OCI-LY1 (cell line): ENCODE data around the gene SYNDIG1.

Experiments
- H2AFZ ChIP-seq: fragments of 200-600 bp; sonication (generic), shearing (Covaris generic); 2 replicates; pipeline ENCODE4 v1.6.0; 2014; ENCODE audit warnings: antibody characterized with exemption, mild to moderate bottlenecking, low read length
- H3F3A ChIP-seq: fragments of 200-600 bp; sonication (generic), shearing (Covaris generic); 2 replicates; pipeline ENCODE4 v1.6.0; 2014; ENCODE audit warnings: mild to moderate bottlenecking, antibody characterized with exemption, low read length, moderate library complexity; ENCODE audit not compliant: insufficient read depth
- H3K27ac ChIP-seq: fragments of 200-600 bp; sonication (generic); 2 replicates; pipeline ENCODE4 v1.5.1; 2014; ENCODE audit warnings: low read length, mixed run types, mild to moderate bottlenecking, low read depth; ENCODE audit not compliant: poor library complexity, severe bottlenecking
- H3K27me3 ChIP-seq: fragments of 200-600 bp; sonication (generic); 2 replicates; pipeline ENCODE4 v1.6.0; 2014; ENCODE audit warnings: antibody characterized with exemption, mild to moderate bottlenecking, low read length, moderate library complexity; ENCODE audit not compliant: insufficient read depth
- H3K36me3 ChIP-seq: fragments of 200-600 bp; sonication (generic); 2 replicates; pipeline ENCODE4 v1.6.1; 2014; ENCODE audit warnings: mild to moderate bottlenecking, antibody characterized with exemption, low read length, moderate library complexity, mixed read lengths; ENCODE audit not compliant: insufficient read depth
- H3K4me1 ChIP-seq: fragments of 200-600 bp; sonication (generic); 2 replicates; pipeline ENCODE4 v1.5.1; 2014; ENCODE audit warnings: mild to moderate bottlenecking, low read length, moderate library complexity; ENCODE audit not compliant: insufficient read depth, severe bottlenecking
- H3K4me2 ChIP-seq: fragments of 200-600 bp; sonication (generic), shearing (Covaris generic); 2 replicates; pipeline ENCODE4 v1.6.1; 2014; ENCODE audit warnings: low read length
- H3K4me3 ChIP-seq: fragments of 200-600 bp; sonication (generic); 2 replicates; pipeline ENCODE4 v1.5.1; 2014; ENCODE audit warnings: low read length, low read depth, mild to moderate bottlenecking, mixed read lengths; ENCODE audit not compliant: poor library complexity, severe bottlenecking
- H3K79me2 ChIP-seq: fragments of 200-600 bp; shearing (Covaris generic); 2 replicates; pipeline ENCODE4 v1.6.1; 2016; ENCODE audit warnings: mixed run types, low read length, mixed read lengths; ENCODE audit not compliant: insufficient read depth
- H3K9ac ChIP-seq: fragments of 200-600 bp; sonication (generic), shearing (Covaris generic); 2 replicates; pipeline ENCODE4 v1.6.1; 2014; ENCODE audit warnings: mild to moderate bottlenecking, low read length, mixed read lengths
- H3K9me2 ChIP-seq: fragments of 200-600 bp; sonication (generic), shearing (Covaris generic); 2 replicates; pipeline ENCODE4 v1.6.1; 2014; ENCODE audit warnings: low read depth, mild to moderate bottlenecking, low read length, mixed read lengths
- H3K9me3 ChIP-seq: fragments of 200-600 bp; shearing (Covaris generic); 2 replicates; pipeline ENCODE4 v1.6.1; 2014; ENCODE audit warnings: low read length, mixed read lengths
- H4K20me1 ChIP-seq: fragments of 200-600 bp; sonication (generic), shearing (Covaris generic); 2 replicates; pipeline ENCODE4 v1.6.0; 2016; ENCODE audit warnings: mild to moderate bottlenecking, low read length; ENCODE audit not compliant: insufficient read depth
- CTCF ChIP-seq: fragments of 200-600 bp; sonication (generic), shearing (Covaris generic); IDR thresholded peaks from 2 replicates; pipeline ENCODE4 v1.5.1; 2017; ENCODE audit warnings: mild to moderate bottlenecking, antibody characterized with exemption, low read length, moderate library complexity, mixed read lengths
- EZH2 ChIP-seq: fragments of 200-600 bp; sonication (generic), shearing (Covaris generic); IDR thresholded peaks from 2 replicates; pipeline ENCODE4 v1.8.0; 2017; ENCODE audit warnings: borderline replicate concordance, mixed run types, mild to moderate bottlenecking, antibody characterized with exemption, low read length, moderate library complexity, mixed read lengths

Gene SYNDIG1

GRCh38 chr20:24439737-24440387, 29.6 kb upstream of the SYNDIG1 start:
- Histone ChIP-seq H3K4me2 (no peak overlapping the region), H3K27me3 (no peaks in the 10 kb centered on the region; the same call in 1 of the 2 replicates), H2AFZ (no peak overlapping the region), H3K9me2 (no peaks in the 10 kb centered on the region), H4K20me1 (no peaks in the 10 kb centered on the region), H3K4me3 (no peak overlapping the region), H3K9me3 (no peaks in the 10 kb centered on the region), H3K9ac (no peak overlapping the region), H3F3A (no peaks in the 10 kb centered on the region), H3K79me2 (no peaks in the 10 kb centered on the region), H3K27ac (no peak overlapping the region), H3K36me3 (no peaks in the 10 kb centered on the region), H3K4me1 (no peaks in the 10 kb centered on the region)
- TF ChIP-seq EZH2 (no peak), CTCF (no peak)

GRCh38 chr20:24441661-24442060, 27.8 kb upstream of the SYNDIG1 start:
- Histone ChIP-seq H3F3A (no peaks in the 10 kb centered on the region), H2AFZ (no peak overlapping the region), H3K4me2 (no peak overlapping the region), H3K9me2 (no peaks in the 10 kb centered on the region), H3K27me3 (no peaks in the 10 kb centered on the region; the same call in 1 of the 2 replicates), H3K79me2 (no peaks in the 10 kb centered on the region), H3K4me1 (no peaks in the 10 kb centered on the region), H3K27ac (no peak overlapping the region), H4K20me1 (no peaks in the 10 kb centered on the region), H3K9ac (no peak overlapping the region), H3K9me3 (no peaks in the 10 kb centered on the region), H3K36me3 (no peaks in the 10 kb centered on the region), H3K4me3 (no peak overlapping the region)
- TF ChIP-seq EZH2 = no peak
- TF ChIP-seq CTCF = no peak

GRCh38 chr20:24442909-24443308, 26.5 kb upstream of the SYNDIG1 start:
- Histone ChIP-seq H3K9ac (no peak overlapping the region), H3K27ac (no peak overlapping the region), H3K4me1 (no peaks in the 10 kb centered on the region), H4K20me1 (no peaks in the 10 kb centered on the region), H2AFZ (no peak overlapping the region), H3F3A (no peaks in the 10 kb centered on the region), H3K36me3 (no peaks in the 10 kb centered on the region), H3K9me3 (no peaks in the 10 kb centered on the region), H3K9me2 (no peaks in the 10 kb centered on the region), H3K4me2 (no peak overlapping the region), H3K4me3 (no peak overlapping the region), H3K79me2 (no peaks in the 10 kb centered on the region), H3K27me3 (no peaks in the 10 kb centered on the region; the same call in 1 of the 2 replicates)
- TF ChIP-seq EZH2 = no peak
- no peak for TF ChIP-seq CTCF
